Brain microvascular endothelial cell (primary cell): ENCODE measurements around the gene RALGAPA1.
"Not testable (repeated sequence)": the region's sequence is repeated elsewhere in the genome, so short reads cannot be mapped to it uniquely, and the experiment has no call there.

ENCODE experiments used
- DNase-seq: peaks from one replicate; pipeline ENCODE4 v3.0.0-alpha.2; 2020
- H3K27ac ChIP-seq: fragments of 250-450 bp; sonication (Bioruptor Pico); 2 replicates; pipeline ENCODE4 v1.5.1; 2020; ENCODE audit warnings: mild to moderate bottlenecking, moderate library complexity
- H3K27me3 ChIP-seq: fragments of 250-450 bp; sonication (Bioruptor Pico); replicated peaks from 2 replicates; pipeline ENCODE4 v1.5.1; 2020; ENCODE audit warnings: mild to moderate bottlenecking
- H3K36me3 ChIP-seq: fragments of 250-450 bp; sonication (Bioruptor Pico); replicated peaks from 2 replicates; pipeline ENCODE4 v1.5.1; 2020; ENCODE audit warnings: mild to moderate bottlenecking
- H3K4me3 ChIP-seq: 2 replicates; pipeline ENCODE4 v1.5.1; 2011; ENCODE audit warnings: low read depth, mild to moderate bottlenecking, control low read depth, low read length, moderate library complexity
- in situ Hi-C: cut with HindIII; loops from 2 replicates; pipeline ENCODE4 v1.10.0; 2017; ENCODE audit warnings: low sequenced_read_pairs, low pct_ligation_motif_present
- TF ChIP-seq, protein P1 (sequence below): IDR thresholded peaks from 2 replicates; pipeline ENCODE4 v1.5.1; 2011; ENCODE audit warnings: low read depth, mild to moderate bottlenecking, moderate library complexity, low read length, control low read depth, inconsistent platforms; ENCODE audit errors: missing control alignments

RALGAPA1 gene

DNA sequence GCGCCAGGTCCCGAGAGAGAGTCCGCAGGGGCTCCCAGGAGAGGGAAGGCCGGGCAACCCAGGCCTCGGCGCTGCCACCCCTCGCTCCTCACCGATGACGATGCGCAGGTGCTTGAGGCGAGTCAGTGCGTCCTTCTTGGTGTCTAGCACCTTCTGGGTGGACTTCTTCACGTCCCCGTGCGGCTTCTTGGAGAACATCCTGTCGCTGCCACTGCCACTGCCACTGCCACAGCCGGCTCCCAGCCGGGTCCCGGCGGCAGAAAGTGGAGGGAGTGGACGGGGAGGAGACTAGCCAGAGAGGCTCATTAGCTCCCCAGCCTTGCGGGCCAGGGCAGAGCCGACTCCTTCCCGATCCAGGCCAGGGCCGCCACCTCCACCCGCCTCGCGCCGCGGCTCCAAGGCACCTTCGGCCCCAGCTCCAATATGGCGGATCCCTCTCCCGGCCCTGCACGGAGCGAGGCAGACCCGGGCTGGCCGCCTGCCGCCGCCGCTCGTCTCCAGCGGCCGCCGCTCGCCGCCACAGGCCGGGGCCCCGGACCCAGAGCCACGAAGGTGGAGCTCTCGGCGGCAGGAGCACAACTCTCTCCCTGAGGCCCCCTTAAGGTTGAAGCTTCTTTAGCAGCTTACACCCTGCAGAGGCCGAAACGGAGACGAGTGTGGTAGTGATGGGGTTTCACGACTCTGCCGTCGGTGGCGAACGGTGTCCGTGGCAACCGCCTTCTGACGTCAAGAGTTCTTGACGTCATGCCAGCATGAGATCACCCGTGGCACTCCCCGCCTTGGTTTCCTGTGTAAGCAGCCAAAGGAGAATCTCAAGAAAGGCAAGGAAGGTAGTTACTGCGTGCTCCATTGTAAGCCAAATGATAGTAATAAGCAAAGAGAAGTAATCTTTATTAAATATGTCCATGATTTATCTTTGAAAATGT, at the start of gene RALGAPA1:
TSS of gene RALGAPA1 (minus strand) at position 658 of the 926 bp plus-strand sequence. CDS start at position 198, 460 bp downstream.
- peak; percentile 97 for DNase-seq
- H3K27me3 ChIP-seq, in situ Hi-C loops: not testable (repeated sequence)

DNA sequence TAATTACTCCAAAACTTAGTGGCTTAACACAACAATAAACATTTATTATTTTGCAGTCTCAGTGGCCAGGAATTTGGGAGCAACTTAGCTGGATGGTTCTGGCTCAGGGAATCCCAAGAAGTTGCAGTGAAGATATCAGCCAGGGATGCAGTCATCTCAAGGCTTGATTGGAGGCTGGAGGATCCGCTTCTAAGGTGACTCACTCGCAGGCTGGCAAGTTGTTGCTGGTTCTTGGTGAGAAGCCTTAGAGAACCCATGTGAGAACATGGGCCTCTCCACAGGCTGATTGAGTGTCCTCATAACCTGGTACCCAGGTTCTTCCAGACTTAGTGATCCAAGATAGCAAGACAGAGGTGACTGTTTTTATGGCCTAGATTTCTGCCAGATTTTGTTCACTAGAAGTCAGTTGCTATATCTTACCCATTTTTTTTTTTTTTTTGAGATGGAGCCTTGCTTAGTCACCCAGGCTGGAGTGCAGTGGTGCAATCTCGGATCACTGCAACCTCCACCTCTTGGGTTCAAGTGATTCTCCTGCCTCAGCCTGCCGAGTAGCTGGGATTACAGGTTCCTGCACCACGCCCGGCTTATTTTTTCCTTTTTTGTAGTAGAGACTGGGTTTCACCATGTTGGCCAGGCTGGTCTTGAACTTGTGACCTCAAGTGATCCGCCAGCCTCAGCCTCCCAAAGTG, 49.6 kb upstream of the RALGAPA1 start:
- no peak overlapping the region for H3K27ac ChIP-seq
- peak; percentile 56 for DNase-seq
- H3K27me3 ChIP-seq: no peaks in the 10 kb centered on the region
- in situ Hi-C loops: no loop called here
- no peak overlapping the region for H3K4me3 ChIP-seq
- no peaks in the 10 kb centered on the region for H3K36me3 ChIP-seq
- TF ChIP-seq, protein P1, sequence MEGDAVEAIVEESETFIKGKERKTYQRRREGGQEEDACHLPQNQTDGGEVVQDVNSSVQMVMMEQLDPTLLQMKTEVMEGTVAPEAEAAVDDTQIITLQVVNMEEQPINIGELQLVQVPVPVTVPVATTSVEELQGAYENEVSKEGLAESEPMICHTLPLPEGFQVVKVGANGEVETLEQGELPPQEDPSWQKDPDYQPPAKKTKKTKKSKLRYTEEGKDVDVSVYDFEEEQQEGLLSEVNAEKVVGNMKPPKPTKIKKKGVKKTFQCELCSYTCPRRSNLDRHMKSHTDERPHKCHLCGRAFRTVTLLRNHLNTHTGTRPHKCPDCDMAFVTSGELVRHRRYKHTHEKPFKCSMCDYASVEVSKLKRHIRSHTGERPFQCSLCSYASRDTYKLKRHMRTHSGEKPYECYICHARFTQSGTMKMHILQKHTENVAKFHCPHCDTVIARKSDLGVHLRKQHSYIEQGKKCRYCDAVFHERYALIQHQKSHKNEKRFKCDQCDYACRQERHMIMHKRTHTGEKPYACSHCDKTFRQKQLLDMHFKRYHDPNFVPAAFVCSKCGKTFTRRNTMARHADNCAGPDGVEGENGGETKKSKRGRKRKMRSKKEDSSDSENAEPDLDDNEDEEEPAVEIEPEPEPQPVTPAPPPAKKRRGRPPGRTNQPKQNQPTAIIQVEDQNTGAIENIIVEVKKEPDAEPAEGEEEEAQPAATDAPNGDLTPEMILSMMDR: no peak

More for the DNA sequence above, at the start of gene RALGAPA1:
- peak within 1 kb of the TSS; percentile 24 for H3K27ac ChIP-seq
- TF ChIP-seq, protein P1: peak; percentile 63
- not testable (repeated sequence) for H3K36me3 ChIP-seq
- peak within 1 kb of the TSS; percentile 74 for H3K4me3 ChIP-seq

DNA sequence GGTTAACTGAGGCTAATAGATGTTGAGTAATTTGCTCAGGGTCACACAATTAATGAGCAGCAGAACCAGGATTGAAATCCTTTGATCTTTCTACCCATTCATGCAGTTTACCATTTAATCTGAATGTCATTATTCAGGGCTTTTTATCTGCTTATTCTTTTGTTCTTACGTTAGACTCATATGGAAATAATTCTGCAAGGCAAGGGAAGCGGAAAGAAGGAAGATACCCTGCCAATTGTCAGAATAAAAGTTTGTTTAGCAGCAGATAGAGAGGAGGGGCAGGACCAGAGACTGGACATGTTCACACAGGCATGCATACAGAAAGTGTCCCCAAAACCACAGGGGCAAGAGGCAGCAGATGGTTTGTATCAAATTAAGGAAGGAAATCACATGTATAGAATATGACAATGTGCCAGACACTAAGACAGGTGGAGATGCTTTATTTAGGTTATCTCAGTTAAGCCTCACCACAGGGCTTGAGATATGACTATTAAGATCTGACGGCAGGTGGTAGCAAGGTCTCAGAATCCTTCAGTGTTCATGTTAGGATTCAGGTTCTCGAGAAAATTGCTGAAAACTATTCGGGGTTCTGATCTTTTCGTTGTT, 46.9 kb upstream of the RALGAPA1 start:
- Histone ChIP-seq H3K4me3 (no peak overlapping the region), H3K27ac (no peak overlapping the region), H3K36me3 (no peaks in the 10 kb centered on the region), H3K27me3 (no peaks in the 10 kb centered on the region)
- in situ Hi-C loops: no loop called here
- TF ChIP-seq, protein P1: no peak
- no peak for DNase-seq

DNA sequence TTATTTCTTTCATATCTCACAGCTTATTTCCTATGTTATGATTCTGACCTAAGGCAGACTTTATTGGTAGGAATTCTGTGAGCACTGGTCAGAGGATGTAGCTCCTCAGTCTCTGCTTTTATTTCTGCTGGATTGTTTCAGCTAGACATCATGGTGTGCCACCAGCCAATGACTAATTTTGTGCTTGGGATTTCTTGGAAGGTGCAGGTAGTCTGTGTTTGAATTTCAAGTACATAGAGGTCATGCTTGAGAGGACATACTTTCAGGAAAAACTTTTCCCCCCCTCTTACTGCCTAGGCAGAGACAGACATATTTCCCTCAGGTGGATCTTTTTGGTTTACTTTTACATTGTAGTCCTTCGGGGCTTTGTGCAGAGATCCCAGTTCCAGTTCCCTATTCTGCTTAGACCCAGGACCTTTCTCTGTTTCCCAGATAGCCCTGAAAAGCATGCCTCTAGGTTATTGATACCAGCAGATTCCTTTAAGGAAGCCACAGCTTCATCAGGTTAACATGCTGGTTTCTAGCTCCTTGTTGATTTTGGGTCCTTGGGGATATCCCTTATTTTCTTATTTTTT, 45.7 kb upstream of the RALGAPA1 start:
- in situ Hi-C loops: no loop called here
- Histone ChIP-seq H3K36me3 (no peaks in the 10 kb centered on the region), H3K27me3 (no peaks in the 10 kb centered on the region), H3K27ac (no peak overlapping the region), H3K4me3 (no peak overlapping the region)
- TF ChIP-seq, protein P1: no peak
- no peak for DNase-seq

DNA sequence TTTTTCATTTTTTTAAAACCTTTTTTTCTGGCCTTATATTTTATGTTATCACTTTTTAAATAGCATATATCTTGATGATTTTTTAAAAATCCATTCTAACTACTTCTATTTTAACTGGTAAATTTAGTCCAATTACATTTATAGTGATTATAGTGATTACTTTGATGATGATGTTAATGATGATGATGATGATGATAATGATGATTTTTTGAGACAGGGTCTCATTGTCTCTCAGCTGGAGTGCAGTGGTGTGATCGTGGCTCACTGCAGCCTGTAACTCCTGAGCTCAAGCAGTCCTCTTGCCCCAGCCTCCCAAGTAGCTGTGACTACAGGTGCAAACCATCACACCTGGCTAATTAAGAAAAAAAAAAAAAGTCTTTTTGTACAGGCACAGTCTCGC, 44.1 kb upstream of the RALGAPA1 start:
- TF ChIP-seq, protein P1: no peak
- H3K36me3 ChIP-seq: no peaks in the 10 kb centered on the region
- no peaks in the 10 kb centered on the region for H3K27me3 ChIP-seq
- in situ Hi-C loops: no loop called here
- no peak for DNase-seq
- no peak overlapping the region for H3K27ac ChIP-seq
- H3K4me3 ChIP-seq: no peak overlapping the region
